GM19463 (cell line): ENCODE data around the gene TAL2.
"Not testable (repeated sequence)": the region's sequence is repeated elsewhere in the genome, so short reads cannot be mapped to it uniquely, and the experiment has no call there.

Experiments
- ATAC-seq: cut with Tn5 transposase; IDR thresholded peaks from one replicate; pipeline ENCODE4 v1.9.1; 2021; ENCODE audit warnings: mild to moderate bottlenecking, moderate library complexity; ENCODE audit not compliant: unreplicated experiment

Gene TAL2

DNA sequence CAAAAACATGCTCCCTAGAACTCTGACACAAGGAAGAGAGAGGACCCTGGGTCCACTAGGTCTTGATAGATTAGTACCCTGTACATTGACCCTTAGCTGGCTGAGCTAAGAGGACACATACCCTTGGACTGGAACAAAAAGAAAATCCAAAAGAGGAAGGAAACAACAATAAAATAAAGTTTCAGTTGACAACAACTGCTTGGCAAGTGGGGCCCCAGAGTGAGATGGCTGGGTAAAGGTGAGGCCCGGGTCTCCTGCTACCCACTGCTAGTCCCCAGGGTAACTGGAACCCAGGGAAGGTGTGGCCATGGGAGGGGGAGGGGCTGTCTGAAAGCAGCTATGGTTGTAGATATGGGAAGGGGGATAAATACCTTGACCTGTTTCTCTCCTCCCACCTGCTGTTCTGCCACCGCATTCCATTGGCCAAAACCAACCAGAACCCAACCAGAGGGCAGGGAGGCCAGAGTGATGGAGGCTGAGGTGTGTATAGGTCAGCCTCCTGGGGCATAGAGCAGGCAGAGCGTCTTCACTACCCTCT is 11.7 kb downstream of the TAL2 start:
- no peak for ATAC-seq

DNA sequence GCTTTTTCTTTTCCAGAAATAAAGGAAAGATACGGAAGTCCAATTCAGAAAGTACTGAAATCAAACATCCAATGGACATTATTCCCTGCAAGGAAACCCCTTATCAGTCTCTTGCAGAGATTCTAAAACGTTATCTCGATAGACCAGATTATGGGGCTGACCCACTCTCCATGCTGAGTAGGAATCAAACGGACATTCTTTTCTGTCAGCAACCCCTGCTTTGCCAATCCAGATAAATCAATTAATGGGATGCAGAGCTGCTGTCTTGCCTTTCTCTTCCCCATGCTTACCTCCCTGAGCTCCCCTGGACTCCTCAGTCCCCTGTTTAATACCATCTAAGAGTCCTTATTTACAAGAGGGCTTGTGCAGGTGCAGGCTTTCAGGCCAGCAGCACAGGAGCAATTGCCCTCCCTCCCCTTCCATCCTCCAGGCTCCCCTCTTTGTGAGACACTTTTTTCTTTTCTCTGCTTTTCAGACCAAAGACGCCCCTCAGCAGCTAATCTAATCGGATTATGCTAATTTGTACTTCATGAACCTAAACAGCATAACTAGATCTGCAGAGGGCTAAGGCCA is 14.2 kb downstream of the TAL2 start:
- ATAC-seq = no peak

DNA sequence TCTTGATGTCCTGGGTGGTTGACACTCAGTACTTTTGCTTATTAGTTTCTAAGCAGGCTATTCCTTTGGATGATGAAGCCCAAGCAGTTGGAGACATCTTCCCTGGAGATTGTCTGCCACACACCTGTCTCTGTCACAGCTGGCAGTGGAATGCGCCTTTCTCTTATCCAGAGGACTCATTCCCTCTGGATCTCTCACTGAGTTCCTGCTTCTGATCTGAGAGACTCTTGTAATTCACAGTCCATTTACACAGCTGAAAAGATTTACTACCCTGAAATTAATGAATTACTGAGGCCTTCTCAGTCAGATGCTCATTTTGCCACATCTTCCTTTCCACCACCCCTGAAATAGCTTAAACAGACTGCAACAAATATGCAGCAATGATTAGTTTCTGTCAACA is 15.9 kb downstream of the TAL2 start:
- ATAC-seq = no peak

DNA sequence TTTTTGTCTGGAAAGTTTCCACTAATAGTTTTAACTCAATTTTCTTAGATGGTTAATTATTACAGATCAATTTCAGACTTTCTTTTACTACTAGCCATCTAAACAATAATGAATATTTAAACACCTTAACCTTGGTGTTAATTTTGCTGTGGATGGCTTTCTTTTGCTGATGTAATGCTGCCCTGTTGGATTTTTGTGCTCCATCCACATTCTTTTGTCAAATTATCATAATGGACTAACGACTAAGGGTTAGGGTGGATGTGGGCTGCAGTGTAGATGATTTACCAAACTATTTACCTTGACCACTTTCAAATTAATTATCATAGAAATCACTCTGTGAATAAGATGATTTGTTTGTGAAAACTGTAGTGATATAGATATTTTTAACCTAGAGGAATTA is 16.5 kb downstream of the TAL2 start:
- ATAC-seq = no peak

DNA sequence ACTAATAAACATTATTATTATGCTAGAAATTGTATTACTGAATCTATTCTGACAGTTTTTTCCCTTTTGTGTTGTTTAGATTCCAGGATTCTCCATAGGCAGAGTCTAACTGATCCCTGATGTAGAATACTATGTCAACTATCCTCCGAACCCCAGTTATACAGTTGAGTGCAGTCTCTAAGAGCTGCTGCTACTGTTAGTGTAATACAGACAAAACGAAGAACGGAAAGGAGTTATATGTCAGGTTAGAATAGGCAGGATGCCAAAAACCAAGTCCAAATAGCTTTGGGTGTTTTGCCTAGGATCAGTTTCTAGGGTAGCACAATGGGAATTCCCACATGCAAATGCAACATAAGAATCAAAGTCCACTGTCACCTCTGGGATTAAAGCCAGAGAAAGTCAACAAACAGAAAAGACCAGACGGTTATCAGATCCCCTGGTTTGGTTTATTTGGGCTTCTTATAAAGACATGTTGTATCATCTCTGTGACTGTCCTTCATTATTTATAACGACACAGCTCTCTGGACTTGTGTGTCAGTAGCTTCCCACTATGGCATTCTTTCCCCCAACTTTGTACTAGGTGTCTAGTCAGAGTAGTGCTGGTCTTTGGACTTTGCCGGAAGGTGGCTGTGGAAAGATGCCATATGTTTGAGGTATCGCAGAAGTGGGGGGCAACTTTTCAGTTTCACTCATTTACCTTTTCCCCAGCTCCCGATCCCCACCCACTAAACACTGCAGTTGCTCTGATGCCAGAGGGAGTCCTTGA is 17.2 kb downstream of the TAL2 start:
- no peak for ATAC-seq

DNA sequence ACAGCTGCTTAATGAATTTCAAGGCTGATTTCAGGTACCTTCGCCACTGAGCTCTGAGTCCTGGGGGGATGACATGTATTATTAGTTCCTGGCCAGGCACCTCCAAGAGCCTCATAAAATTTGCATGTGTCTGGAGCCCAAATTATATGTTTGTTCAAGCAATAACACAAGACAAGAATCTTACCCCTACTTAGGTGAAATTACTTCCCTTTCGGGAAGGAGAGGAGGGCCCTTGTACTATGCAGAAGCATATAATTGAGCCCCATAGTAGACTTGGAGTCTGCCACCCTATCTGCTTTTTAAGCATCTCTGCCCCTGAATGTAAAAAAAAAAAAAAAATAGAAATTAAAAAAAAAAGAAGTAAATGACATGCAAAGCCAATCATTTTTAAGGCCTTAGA is 19.1 kb downstream of the TAL2 start:
- ATAC-seq = no peak

DNA sequence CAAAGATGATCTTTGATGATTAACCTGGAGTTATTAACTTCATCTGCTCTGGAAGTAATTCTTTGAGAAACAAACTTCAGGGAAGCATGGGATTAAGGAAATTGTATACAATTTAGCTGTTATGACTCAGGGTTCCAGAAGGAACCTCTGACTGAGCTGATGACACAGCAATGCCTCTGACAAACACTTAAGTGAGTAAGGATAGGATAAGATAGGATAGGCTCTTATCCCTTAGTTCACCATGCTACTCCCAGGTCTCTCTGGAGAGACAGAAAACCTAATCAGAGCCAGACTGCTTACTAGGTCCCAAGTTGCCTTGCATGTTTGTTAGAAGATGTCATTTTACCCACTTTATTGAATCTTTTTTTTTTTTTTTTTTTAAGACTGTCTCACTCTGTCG is 19.5 kb downstream of the TAL2 start:
- no peak for ATAC-seq

DNA sequence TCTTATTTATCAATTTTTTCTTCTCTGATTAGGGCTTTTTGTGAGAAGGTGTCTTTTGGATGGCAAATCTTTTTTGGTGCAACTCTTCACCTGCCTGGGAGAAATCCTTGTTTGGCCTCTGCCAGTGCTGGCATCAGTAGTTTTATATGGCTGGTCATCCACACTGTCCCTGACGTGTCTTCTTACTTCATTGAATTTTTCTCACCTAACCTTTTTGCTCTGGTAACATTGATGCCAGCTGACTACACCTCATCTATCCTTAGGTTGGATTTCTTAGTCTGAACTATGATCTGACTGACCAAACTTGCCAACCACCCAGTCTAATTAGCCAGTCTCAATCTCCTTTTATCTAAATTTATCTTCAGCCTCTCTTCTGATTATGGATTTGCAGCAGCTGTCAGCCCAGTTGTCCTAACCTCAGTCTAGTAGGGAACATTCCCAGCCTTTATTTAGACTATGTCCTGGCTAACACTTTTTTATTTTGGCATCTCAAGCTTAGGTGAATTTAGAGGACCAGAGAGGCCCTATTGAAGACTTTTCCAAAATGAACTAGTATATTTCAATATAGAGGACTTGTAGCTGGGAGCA is 21.5 kb downstream of the TAL2 start:
- no peak for ATAC-seq

DNA sequence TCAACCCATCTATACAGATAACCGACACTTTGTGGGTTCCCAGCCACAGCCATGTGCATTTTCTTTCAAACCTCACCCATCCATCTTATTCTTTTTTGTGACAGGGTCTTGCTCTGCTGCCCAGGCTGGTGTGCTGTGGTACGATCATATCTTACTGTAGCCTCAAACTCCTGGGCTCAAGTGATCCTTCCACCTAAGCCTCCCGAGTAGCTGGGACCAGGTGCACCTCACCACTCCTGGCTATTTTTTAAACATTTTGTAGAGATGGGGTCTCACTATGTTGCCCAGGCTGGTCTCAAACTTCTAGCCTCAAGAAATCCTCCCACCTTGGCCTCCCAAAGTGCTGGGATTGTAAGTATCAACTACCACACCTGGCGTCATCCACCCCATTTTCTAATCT is 24.7 kb downstream of the TAL2 start:
- no peak for ATAC-seq

DNA sequence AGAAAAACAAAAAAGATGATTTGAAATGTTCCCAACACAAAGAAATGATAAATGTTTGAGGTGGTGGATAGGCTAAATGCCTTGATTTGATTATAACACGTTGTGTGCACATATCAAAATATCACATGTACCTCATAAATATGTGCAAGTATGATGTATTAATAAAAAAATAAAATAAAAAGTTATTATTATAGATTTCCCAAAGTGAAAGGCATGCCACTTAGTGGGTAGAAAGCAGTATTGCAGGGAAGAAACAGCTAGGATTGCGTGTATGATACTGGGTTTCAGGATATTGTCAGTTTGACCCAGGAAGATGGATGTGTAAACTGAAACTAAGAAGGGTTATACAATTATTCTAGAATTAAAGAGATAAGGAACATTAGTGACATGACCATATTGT is 28.5 kb downstream of the TAL2 start:
- no peak for ATAC-seq

DNA sequence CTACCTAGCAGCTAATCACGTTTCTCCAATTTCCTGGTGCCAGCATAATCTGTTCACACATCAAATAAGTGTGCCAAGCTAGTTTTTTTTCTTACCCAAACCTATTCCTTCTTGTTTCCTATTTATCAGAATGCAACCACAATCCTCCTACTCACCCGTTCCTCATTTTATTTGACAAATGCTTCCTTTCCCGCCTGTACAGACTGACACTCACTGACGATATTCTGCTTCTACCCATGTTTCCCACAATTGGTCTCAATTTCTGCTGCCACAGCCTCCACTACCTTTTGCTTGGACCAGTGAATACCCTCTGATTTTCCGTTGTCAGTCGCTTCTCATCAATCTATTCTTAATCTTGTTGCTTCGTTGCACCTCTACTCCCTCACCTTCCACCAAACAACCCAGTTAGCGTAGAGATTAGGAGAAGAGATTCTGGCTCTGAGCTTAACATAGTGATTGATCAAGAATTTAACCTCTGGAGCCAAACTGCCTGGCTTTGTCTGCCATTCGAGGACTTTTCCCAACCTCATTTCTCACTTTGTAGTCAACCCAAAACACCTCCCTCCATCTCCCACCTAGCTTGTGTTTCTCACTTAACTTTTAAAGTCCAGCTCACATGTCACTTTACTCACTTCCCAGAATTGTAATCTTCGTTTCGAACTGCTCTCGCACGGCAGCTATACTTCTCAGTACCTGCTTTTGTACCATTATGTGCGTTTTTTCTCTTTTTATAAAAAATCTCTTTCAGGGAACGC is 31.4 kb downstream of the TAL2 start:
- peak; percentile 10 for ATAC-seq

DNA sequence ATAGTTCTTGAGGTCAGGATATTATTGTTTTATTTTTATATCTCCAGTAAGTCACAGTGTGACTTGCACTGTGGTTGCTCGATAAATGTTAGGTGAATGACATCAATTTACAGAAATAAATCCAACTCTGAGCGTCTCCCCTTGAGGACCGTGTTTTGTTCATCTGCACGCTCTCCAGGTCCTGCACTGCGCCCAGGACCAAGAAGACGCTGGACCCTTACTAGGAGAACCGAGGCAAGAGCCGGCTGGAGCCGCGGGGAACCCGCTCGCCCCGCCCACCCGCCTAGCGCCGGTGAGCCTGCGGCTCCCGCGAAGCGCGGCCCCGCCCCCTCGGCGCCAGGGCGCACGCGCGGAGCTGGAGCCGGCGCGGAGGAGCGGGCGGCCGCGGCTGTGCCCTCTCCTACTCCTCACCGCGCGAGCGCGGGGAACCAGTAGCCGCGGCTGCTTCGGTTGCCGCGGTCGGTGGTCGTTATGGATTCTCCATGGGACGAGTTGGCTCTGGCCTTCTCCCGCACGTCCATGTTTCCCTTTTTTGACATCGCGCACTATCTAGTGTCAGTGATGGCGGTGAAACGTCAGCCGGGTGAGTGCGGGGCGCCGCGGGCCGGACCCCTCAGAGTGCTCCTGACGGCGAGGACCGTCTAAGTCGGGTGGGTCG is 32.1 kb downstream of the TAL2 start, which contains the start of gene TMEM38B:
TSS of gene TMEM38B (plus strand) at position 352 of the 658 bp plus-strand sequence. CDS start at position 472, 120 bp downstream.
- peak; percentile 83 for ATAC-seq

DNA sequence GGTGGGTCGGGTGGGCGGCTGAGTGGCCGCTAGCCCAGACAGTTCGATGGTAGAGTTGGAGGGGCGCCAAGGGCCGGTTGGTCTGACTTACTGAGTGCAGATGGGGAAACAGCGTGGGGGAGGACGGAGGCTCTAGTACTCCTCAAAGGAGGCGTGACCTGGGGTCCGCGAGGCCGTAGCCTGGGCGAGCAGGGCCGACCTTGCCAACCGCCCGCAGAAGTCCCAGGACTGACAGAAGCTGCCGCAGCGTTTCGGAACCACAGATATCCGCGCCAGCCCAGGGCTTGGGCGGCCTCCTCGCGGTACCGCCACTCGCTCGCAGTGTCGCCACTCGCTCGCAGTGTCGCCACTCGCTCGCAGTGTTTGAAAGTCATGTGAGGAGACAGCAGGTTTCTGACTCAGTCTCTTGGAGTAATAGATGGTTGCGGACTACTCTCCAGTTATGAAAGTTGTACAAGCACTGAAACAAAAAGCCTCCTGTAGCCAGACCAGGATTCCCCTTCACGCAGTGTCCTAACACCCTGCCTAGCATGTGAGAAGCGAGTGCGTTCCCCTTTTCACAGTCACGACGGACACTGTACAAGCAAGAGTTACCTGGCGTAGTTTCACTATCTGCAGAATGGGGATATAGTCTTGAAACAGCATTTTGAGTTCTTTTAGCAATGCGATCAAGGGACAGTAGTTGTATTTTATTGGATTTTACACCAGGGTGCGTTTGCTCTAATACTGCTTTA is 32.8 kb downstream of the TAL2 start:
- peak; percentile 56 for ATAC-seq

DNA sequence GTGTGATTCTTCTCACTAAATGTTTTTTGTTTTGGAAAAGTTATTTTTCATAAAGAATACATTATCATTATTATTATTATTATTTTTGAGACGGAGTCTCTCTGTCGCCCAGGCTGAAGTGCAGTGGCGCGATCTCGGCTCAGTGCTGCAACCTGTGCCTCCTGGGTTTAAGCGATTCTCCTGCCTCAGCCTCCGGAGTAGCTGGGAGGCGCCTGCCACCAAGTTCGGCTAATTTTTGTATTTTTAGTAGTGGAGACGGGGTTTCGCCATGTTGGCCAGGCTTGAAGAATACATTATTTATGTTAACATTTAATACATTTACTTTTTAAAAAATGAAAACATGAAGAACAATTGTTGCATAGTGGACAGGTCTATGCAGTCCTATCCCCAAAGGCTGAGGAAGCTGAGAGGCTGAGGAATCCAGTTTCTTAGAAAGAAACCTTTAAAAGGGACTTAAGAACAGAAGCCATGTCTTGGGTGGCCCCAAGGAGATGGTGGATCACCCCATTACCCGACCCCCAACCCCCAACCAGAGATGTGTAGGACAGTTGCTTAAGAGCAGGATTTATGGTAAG is 34.0 kb downstream of the TAL2 start:
- no peak for ATAC-seq

DNA sequence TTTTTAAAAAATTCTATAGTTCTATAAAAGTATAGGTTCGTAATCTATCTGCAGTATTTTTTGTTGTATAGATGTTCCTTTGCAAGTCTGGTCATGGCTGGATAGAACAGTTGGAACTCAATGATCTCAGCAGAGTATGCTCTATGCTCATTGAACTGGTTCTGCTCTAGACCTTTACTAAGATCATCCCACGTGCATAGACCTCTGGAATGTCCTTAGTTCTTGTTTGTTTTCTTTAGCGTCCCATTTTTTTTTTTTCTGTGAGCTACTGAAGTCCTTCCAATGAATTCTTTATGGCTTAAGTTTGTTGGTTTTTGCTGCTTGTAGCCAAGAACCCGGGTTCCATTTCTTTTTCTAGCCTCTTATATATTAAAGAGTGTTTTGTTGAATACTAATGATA is 35.6 kb downstream of the TAL2 start:
- ATAC-seq = no peak

DNA sequence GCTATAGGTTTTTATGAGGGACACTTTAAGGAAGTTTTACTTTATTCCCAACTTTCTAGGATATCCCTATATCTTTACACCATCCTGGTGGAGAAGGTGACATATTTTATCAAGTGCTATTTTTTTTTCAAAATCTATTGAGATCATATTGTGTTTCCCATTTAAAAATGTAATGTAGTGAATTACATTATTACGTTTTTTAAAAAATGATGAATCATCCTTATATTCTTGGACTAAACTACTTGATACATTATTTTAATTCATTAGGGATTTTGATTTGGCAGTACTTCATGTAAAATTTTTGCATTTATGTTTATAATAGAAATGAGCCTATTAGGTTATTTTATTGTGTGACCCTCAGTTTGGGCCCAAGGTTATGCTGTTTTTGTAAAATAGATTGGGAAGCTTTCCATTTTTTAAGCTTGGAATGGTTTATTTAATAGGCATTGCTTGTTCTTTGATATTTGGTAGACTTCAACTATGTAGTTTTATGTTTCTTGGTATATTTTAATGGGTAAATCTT is 36.2 kb downstream of the TAL2 start:
- no peak for ATAC-seq

DNA sequence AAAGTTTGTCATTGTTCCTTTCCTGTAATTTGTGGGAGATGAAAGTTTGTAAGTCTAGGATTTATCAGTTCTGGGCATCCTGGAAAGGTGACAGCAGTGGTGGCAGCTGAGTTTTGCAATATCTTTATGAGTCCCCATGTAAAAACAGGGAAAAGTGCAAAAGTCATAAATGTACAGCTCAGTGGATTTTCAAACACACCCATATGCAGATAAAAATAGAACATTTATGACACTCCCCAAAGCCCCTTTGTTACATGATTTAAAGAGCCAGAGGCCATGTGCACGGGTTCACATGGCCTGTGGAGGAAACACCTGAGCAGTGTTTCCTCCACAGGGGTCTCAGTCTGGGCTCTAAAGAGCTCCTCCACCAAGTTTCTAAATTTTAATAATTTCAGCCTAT is 38.4 kb downstream of the TAL2 start:
- no peak for ATAC-seq

DNA sequence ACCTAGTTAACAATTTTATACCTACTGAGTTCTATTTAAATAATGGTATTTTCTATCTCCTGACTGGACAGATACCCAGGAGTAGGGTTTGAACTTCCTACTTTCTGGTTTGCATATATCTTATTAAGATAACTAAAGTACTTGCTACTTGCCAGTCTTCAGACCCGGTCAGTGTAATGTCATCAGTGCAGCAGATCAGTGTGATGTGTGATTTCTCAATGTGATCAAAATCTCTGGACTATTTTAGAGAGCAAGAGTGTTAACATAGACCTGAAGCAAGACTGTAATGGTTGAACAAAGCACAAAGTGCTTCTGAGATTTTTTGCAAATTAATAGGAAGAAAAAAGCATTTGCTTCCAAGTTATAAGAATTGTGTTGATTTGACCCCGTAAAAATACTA is 38.9 kb downstream of the TAL2 start:
- ATAC-seq = no peak

DNA sequence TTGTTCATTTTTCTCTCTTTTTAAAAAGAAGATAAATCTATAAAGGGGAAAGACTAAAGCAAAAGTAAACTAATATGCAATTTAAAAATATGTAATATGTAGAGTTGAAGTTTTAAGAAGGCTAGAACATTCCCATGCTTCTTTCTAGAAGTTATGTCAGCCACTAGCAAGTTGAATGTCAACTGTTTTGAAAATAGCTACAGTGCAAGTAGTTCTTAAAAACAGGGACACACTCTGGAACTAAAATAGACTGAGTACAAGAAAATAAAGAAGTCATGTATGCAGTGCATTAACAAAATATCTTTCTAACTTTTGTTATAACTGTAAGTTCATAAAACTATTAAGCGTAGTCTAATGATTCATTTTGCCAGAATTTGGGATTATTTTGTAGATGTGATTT is 40.0 kb downstream of the TAL2 start:
- ATAC-seq = no peak

DNA sequence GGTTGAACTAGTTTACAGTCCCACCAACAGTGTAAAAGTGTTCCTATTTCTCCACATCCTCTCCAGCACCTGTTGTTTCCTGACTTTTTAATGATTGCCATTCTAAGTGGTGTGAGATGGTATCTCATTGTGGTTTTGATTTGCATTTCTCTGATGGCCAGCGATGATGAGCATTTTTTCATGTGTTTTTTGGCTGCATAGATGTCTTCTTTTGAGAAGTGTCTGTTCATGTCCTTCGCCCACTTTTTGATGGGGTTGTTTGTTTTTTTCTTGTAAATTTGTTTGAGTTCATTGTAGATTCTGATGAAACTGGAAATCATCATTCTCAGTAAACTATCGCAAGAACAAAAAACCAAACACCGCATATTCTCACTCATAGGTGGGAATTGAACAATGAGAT is 41.4 kb downstream of the TAL2 start:
- not testable (repeated sequence) for ATAC-seq
